ENCODE data around the gene TMSB10. TPM values are rescaled to one million over a fixed set of nuclear protein-coding genes. Genes with fewer than 3 reads are reported as not detected.
"Not testable (repeated sequence)": the region's sequence is repeated elsewhere in the genome, so short reads cannot be mapped to it uniquely, and the experiment has no call there.

The TMSB10 gene
- total RNA-seq, 2 donors from 2014 or later, result 1,249 to 2,802 TPM

DNA sequence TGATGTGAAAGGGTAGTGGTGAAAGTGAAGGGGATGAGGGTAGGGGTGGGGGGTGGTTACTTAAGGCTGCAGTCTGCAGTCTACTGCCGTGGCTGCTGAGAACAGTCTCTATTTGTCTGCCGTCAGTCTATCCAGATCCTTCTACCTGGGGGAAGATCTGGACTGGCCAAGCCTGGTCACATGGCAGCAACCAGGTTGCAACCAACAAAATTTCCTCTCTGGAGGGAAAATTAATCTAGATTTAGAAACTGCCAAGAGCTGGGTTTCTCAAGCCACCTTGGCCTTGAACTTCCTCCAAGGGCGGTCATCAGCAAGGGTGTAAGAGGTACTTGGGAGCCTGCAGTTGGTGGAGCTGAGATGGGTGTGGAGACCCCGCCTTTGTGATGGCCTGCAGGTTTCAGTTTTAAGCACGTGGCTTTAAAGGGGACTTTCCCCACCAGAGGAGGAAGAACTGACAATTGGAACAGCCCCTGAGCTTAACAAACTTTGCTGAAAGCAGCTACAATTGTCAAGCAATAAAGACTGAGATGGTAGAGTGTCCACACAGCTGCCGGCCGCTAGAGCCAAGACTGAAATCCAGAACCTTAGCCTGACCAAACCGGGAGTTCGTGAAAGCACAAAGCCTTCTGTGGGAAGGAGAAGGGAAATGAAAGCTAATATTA lies 34.1 kb downstream of the TMSB10 start:
- H3K36me3 Mint-ChIP-seq, result peaks cover 10 to 57% of the 10 kb centered on the region in 2 donors
- ATAC-seq (peak; percentile 65 to 71), DNase-seq (ENCODE audit: low spot score in 2 of 2) (peak; percentile 71 to 80)
- peak overlapping the region; percentile 94 to 99 for H3K27ac Mint-ChIP-seq
- H3K9me3 Mint-ChIP-seq, result peaks cover 0 to 3% of the 10 kb centered on the region in 2 donors

DNA sequence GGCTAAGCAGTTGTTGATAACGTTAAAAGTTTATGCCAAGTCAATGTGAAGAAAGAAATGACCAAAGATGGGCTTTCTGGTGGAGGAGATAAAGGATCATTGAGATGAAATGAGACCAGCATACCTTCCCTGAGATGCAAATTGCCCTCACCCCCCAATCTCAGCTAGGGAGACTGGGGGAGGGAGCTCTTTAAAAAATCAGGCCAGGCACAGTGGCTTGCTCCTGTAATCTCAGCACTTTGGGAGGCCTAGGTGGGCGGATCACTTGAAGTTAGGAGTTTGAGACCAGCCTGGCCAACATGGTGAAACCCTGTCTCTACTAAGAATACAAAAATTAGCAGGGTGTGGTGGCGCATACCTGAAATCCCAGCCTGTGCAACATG lies 34.6 kb downstream of the TMSB10 start:
- H3K27ac Mint-ChIP-seq, result peak overlapping the region; percentile 94 to 99
- H3K9me3 Mint-ChIP-seq, result peaks cover 0 to 4% of the 10 kb centered on the region in 2 donors
- ATAC-seq, result no peak
- no peak for DNase-seq (ENCODE audit: low spot score in 2 of 2)
- H3K36me3 Mint-ChIP-seq, result peaks cover 13 to 62% of the 10 kb centered on the region in 2 donors

DNA sequence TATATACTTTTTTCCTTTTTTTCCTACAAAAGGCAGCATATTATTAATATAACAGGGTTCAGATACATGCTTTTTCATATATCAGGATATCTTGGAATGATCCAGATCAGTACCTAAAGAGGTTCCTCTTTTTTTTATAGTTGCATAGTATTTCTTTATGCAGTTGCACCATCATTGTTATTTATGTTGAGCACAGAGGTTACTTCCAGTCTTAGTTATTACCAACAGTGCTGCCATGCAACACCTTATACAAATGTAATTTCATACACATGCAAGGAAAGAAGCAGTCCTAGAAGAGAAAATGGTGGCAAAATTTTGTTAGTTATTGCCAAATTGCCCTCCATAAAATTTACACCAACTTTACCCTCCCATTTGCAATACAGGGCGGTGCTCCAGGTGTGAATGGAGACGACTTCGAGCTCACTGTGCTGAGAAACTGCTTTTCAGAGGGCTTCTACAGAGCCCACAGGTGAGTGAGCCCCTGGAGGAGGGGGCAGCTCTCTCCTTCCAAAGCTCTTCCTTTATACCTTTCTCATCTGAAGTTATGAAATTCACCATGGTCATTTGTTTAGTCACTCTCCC lies 35.5 kb downstream of the TMSB10 start:
- DNase-seq (ENCODE audit: low spot score in 2 of 2) (no peak), ATAC-seq (no peak)
- Mint-ChIP-seq H3K36me3 (peaks cover 17 to 62% of the 10 kb centered on the region in 2 donors), H3K9me3 (peaks cover 0 to 6% of the 10 kb centered on the region in 2 donors), H3K27ac (peak overlapping the region in 1 of 2 donors; percentile 29)

DNA sequence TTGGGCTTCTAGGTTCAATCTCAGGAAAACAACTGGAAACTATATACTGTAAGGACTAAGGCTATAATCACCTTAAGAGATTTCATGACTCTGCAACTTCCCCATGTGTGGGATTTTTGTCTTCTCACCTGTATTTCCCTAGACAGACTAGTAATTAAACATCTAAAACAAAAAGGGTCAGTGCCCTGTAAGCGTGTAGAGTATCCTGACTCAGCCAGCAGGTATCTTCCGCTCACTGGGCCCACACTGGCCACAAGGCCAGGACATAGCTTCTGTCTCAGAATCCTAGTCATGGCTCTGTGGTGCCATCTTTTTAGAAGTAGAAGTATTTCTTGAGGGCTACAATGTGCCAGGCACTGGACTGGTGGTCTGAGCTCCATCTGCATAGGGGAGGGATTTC lies 36.7 kb downstream of the TMSB10 start:
- peak overlapping the region; percentile 4 to 79 for H3K27ac Mint-ChIP-seq
- no peak for DNase-seq (ENCODE audit: low spot score in 2 of 2)
- peaks cover 17 to 49% of the 10 kb centered on the region in 2 donors for H3K36me3 Mint-ChIP-seq
- no peak for ATAC-seq
- peaks cover 0 to 6% of the 10 kb centered on the region in 2 donors for H3K9me3 Mint-ChIP-seq

DNA sequence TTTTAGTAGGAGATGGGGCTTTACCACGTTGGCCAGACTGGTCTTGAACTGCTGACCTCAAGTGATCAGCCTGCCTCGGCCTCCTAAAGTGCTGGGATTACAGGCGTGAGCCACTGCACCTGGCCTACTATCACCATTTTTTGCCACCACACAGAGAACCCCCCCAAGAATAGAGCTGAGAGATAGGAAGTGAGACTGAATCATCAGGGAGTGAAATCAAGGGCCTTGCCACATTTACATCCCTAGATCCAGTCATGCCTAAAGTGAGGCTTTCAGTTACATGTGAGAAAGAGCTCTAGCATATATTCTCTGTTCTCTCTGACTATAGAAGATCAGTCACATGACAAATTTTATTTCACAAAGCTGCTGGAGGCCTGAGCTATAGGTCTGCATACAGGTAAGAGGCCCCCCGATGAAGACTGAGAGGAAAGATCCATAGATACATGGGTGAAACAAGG lies 37.5 kb downstream of the TMSB10 start:
- ATAC-seq (peak; percentile 26 to 32), DNase-seq (ENCODE audit: low spot score in 2 of 2) (no peak)
- H3K27ac Mint-ChIP-seq, result peak overlapping the region; percentile 79 to 88

DNA sequence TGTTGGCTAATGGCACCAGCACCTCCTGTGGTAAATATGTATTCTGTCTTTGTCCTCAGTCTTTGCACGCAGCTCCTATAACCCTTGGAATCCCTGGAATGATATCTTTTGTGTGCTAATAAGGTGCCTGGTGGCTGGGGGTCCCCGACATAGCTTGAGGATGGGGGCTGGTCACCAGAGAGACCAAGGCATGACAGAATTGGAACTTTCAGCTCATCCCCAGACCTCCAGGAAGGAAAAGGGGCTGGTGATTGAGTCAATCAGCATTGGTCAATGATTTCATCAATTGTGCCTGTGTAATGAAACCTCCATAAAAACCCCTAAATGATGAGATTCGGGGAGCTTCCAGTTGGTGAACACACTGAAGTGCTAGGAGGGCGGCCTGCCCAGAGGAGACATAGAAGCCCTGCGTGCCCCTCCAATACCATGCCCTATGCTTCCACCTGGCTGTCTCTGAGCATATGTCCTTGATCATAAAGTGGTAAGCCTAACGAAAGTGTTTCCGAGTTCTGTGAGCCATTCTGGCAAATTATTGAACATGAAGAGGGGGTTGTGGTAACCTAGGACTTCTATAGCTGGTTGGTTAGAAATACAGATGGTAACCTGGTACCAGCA lies 38.9 kb downstream of the TMSB10 start:
- Mint-ChIP-seq H3K27ac (peak overlapping the region; percentile 47 to 72), H3K36me3 (peaks cover 17 to 46% of the 10 kb centered on the region in 2 donors), H3K9me3 (peaks cover 0 to 6% of the 10 kb centered on the region in 2 donors)
- no peak for ATAC-seq
- DNase-seq (ENCODE audit: low spot score in 2 of 2), result no peak

More for the DNA sequence above, 37.5 kb downstream of the TMSB10 start:
- peaks cover 17 to 46% of the 10 kb centered on the region in 2 donors for H3K36me3 Mint-ChIP-seq
- H3K9me3 Mint-ChIP-seq, result peaks cover 0 to 6% of the 10 kb centered on the region in 2 donors

DNA sequence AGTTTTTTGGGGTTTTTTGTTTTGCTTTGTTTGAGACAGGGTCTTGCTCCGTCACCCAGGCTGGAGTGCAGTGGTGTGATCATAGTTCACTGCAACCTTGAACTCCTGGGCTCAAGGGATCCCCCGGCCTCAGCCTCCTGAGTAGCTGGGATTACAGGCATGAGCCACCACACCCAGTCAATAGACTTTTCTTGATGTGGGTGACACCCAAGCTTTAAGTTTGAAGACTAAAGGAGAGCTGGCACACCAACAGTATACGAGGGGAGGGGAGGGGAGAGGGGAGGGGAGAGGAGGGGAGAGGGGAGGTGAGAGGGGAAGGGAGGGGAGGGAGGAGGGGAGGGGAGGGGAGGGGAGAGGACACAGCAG lies 40.4 kb downstream of the TMSB10 start:
- ATAC-seq (peak in 1 of 2 donors; percentile 41), DNase-seq (ENCODE audit: low spot score in 2 of 2) (peak; percentile 16 to 69)
- Mint-ChIP-seq H3K27ac (peak overlapping the region; percentile 26 to 72), H3K36me3 (peaks cover 12 to 40% of the 10 kb centered on the region in 2 donors)
- H3K9me3 Mint-ChIP-seq, result not testable (repeated sequence)

DNA sequence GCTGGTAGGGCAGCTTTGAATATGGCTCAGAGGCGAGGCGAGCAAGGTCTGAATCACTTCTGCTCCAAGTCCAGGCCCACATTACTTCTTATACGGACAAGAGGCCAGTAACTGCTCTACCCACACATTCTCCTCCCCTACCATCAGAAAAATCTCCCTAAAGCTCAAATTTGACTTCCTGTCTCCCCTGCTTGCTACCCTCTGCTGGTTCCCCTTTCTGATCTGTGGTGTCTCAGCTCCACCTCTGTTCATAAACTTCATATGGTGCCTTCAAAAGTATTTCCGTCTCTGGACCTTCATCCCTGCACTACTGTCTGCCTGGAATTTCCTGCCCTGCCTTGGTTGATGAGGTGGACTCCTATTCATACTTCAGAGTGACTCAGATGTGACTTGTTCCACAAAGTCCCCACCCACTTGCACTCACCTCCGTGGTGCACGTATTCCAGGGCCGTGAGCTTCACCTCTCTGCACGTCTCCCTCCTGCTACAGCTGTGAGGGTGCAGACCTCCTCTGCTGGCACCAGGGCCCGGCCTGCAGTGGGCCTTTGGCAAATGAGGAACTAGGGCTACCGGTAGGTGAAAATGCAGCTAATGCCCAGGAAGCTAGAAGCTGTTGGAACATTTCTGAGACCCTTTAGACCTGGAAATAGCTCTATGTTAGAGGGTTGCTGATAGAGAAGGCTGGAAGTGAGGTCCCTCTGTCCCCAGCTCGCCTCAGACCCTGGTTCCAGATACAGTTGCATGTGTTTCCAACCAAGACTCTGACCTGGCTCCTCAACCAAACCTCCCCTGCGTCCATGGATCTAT lies 41.0 kb downstream of the TMSB10 start:
- peak; percentile 66 to 83 for DNase-seq (ENCODE audit: low spot score in 2 of 2)
- H3K27ac Mint-ChIP-seq, result peak overlapping the region; percentile 72 to 92
- H3K9me3 Mint-ChIP-seq, result peaks cover 0 to 6% of the 10 kb centered on the region in 2 donors
- H3K36me3 Mint-ChIP-seq, result peaks cover 12 to 36% of the 10 kb centered on the region in 2 donors
- peak; percentile 86 to 87 for ATAC-seq

DNA sequence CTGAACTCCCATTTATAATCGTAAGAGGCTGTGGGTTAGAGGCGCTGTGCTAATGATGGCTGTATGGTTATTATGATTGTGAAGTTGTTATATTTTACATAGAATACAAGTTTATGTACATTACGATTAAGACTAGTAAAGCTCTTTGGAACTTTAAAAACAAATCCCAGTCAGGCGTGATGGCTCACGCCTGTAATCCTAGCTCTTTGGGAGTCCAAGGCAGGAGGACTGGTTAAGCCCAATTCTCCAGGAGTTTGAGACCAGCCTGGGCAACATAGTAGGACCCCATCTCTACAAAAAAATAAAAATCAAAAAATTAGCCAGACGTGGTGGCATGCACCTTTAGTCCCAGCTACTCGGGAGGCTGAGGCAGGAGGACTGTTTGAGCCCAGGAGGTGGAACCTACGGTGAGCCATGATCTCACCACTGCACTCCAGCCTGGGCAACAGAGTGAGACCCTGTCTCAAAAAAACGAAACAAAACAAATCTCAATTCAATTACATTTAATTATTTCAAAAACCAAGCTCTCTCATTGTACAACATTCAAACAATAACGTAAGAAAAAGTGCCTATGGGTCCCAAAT lies 41.6 kb downstream of the TMSB10 start:
- peaks cover 0 to 6% of the 10 kb centered on the region in 2 donors for H3K9me3 Mint-ChIP-seq
- DNase-seq (ENCODE audit: low spot score in 2 of 2) (no peak), ATAC-seq (no peak)
- peaks cover 12 to 29% of the 10 kb centered on the region in 2 donors for H3K36me3 Mint-ChIP-seq
- peak overlapping the region; percentile 72 to 92 for H3K27ac Mint-ChIP-seq

DNA sequence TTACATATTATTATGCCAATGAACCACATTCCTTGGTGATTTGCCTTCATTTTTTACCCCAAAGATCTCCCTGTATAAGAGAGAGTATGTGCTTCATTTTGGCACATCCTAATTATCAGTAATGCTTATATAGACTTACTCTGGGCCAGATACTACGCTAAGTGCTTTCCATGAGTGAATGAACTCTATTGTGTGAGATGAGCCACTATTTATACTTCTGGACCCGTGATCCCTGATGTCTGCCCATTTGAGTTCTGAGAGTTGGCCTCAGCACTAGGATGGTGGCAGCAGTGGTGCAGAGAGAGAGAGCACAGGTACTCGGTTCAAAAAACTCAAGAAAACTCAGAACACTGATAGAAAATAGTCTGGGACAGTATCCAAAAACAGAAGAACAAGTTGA lies 48.1 kb downstream of the TMSB10 start:
- DNase-seq (ENCODE audit: low spot score in 2 of 2), result no peak
- no peak for ATAC-seq
- Mint-ChIP-seq H3K9me3 (no peaks in the 10 kb centered on the region), H3K27ac (no peak overlapping the region), H3K36me3 (peaks cover 0 to 12% of the 10 kb centered on the region in 2 donors)

DNA sequence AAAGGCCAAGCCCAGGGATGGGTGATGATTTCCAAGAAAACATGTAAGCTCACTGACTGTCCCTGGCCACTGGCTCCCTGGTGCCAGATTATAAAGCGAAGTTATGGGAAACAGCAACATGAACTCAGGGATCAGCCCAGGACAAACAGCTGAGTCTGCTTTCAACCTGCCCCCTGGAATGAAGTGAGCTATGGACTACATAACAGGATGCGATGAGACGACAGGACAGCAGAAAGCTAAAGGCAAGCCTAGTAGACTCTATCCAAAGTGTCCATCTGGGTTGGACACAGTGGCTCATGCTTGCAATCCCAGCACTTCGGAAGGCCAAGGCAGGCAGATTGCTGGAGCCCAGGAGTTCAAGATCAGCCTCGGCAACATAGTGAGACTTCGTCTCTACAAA lies 48.9 kb downstream of the TMSB10 start:
- no peaks in the 10 kb centered on the region for H3K9me3 Mint-ChIP-seq
- H3K36me3 Mint-ChIP-seq, result peaks cover 0 to 12% of the 10 kb centered on the region in 2 donors
- ATAC-seq (no peak), DNase-seq (ENCODE audit: low spot score in 2 of 2) (no peak)
- H3K27ac Mint-ChIP-seq, result peak overlapping the region in 1 of 2 donors; percentile 53

Other genes starting within 250 kb of the TMSB10 start
- gene TRABD2A, start 24.6 kb upstream of the TMSB10 start, total RNA-seq, result 10 to 100 TPM; 53.6 to 59.9 TPM
- gene KCMF1, start 65.5 kb downstream of the TMSB10 start, total RNA-seq, result 100 to 1,000 TPM; 108 to 124 TPM
- gene TCF7L1, start 227.7 kb downstream of the TMSB10 start, total RNA-seq, result under 1 TPM in 1 of 2 donors, not detected in 1; 0.11 TPM

All from activated naive CD4-positive, alpha-beta T cell treated with anti-CD3 and anti-CD28 coated beads, Interleukin-2, amount 50 U/mL, for 72 hours (primary cell).